HepG2 (cell line): ENCODE results near the gene CAPRIN1. TPM values are rescaled to one million over a fixed set of nuclear protein-coding genes. Genes with fewer than 3 reads are reported as not detected.

Experiments used
- ASH2L ChIP-seq: fragments of 300-600, 200-600 bp; sonication (generic); IDR thresholded peaks from 2 replicates; pipeline ENCODE4 v1.7.0; 2017; ENCODE audit warnings: low read depth, mild to moderate bottlenecking, moderate library complexity, mixed read lengths, low read length; ENCODE audit not compliant: insufficient read length
- CEBPB ChIP-seq: IDR thresholded peaks from 2 replicates; pipeline ENCODE4 v1.6.1; 2011; ENCODE audit warnings: low read depth, low read length, improper control_type of control experiment, borderline replicate concordance
- DMAP1 ChIP-seq: IDR thresholded peaks from 2 replicates; pipeline ENCODE4 v1.6.1; 2016
- ELF4 ChIP-seq: sonication (generic); formaldehyde crosslinking; IDR thresholded peaks from 2 replicates; pipeline ENCODE4 v1.5.0; 2020; ENCODE audit warnings: missing genetic modification reagents, mild to moderate bottlenecking, moderate library complexity, borderline replicate concordance
- GATAD2A ChIP-seq: IDR thresholded peaks from 2 replicates; pipeline ENCODE4 v1.6.1; 2016
- HOXA7 ChIP-seq: sonication (generic); formaldehyde crosslinking; IDR thresholded peaks from 2 replicates; pipeline ENCODE4 v1.8.1; 2022; ENCODE audit warnings: mild to moderate bottlenecking, missing genetic modification reagents, moderate library complexity
- ISX ChIP-seq: sonication (generic); formaldehyde crosslinking; conservative IDR thresholded peaks from 2 replicates; pipeline ENCODE4 v1.5.0; 2020; ENCODE audit warnings: missing genetic modification reagents
- RFX3 ChIP-seq: IDR thresholded peaks from 2 replicates; pipeline ENCODE4 v1.6.1; 2016; ENCODE audit warnings: missing biosample characterization, missing genetic modification reagents
- RXRB ChIP-seq: IDR thresholded peaks from 2 replicates; pipeline ENCODE4 v1.6.1; 2016; ENCODE audit warnings: borderline replicate concordance, missing genetic modification reagents, missing compliant biosample characterization
- SOX5 ChIP-seq: IDR thresholded peaks from 2 replicates; pipeline ENCODE4 v1.6.1; 2016; ENCODE audit warnings: borderline replicate concordance
- THAP11 ChIP-seq: IDR thresholded peaks from 2 replicates; pipeline ENCODE4 v1.6.1; 2016; ENCODE audit warnings: missing biosample characterization, missing genetic modification reagents
- ZNF101 ChIP-seq: sonication (generic); formaldehyde crosslinking; IDR thresholded peaks from 2 replicates; pipeline ENCODE4 v1.4.0; 2020; ENCODE audit warnings: mild to moderate bottlenecking, low read depth, missing genetic modification reagents, borderline replicate concordance
- polyA plus RNA-seq, 8 experiments: library from polyadenylated mRNA; depleted of rRNA in 3 of 8; stranded (reverse) in 7 of 8; unstranded in 1 of 8; fragments of >200 nt; fragmentation: Illumina TruSeq in 4 of 8; extraction: Trizol in 4 of 8; gene quantifications; 2 replicates each; pipeline versions ENCODE4 v1.2.1 to v1.2.3, GENCODE V29; 2011 to 2016; ENCODE audit warnings: low read depth in 4 of 8, missing spikeins in 1 of 8, mixed read lengths in 1 of 8; ENCODE audit not compliant: insufficient read depth in 1 of 8
- total RNA-seq, 5 experiments: library from RNA; depleted of rRNA; stranded (reverse); fragments of >200 nt; fragmentation: Illumina TruSeq; extraction: Trizol; gene quantifications; 2 replicates each; pipeline ENCODE4 v1.2.3, GENCODE V29; 2016; ENCODE audit warnings: low read depth in 1 of 5
- TF ChIP-seq, protein P1 (sequence below): sonication (generic); formaldehyde crosslinking; conservative IDR thresholded peaks from 2 replicates; pipeline ENCODE4 v1.4.0; 2020; ENCODE audit warnings: mild to moderate bottlenecking, missing genetic modification reagents, moderate library complexity
- TF ChIP-seq, protein P2 (sequence below): IDR thresholded peaks from 2 replicates; pipeline ENCODE4 v1.6.1; 2016
- TF ChIP-seq, protein P3 (sequence below): sonication (generic); formaldehyde crosslinking; IDR thresholded peaks from 2 replicates; pipeline ENCODE4 v1.4.0; 2020; ENCODE audit warnings: missing genetic modification reagents
- TF ChIP-seq, protein P4 (sequence below): sonication (generic); formaldehyde crosslinking; IDR thresholded peaks from 2 replicates; pipeline ENCODE4 v1.5.1; 2020; ENCODE audit warnings: mild to moderate bottlenecking, moderate library complexity, missing genetic modification reagents
- TF ChIP-seq, protein P5 (sequence below): IDR thresholded peaks from 2 replicates; pipeline ENCODE4 v1.6.1; 2016
- TF ChIP-seq, protein P6 (sequence below): sonication (generic); formaldehyde crosslinking; IDR thresholded peaks from 2 replicates; pipeline ENCODE4 v1.5.1; 2020; ENCODE audit warnings: missing genetic modification reagents, mild to moderate bottlenecking, borderline replicate concordance

Gene CAPRIN1
- total and polyA plus RNA-seq, 2 of the 13 experiments (the other 11 are each of a cell fraction or from before 2014, with no cell fraction given) = 114 to 162 TPM

DNA sequence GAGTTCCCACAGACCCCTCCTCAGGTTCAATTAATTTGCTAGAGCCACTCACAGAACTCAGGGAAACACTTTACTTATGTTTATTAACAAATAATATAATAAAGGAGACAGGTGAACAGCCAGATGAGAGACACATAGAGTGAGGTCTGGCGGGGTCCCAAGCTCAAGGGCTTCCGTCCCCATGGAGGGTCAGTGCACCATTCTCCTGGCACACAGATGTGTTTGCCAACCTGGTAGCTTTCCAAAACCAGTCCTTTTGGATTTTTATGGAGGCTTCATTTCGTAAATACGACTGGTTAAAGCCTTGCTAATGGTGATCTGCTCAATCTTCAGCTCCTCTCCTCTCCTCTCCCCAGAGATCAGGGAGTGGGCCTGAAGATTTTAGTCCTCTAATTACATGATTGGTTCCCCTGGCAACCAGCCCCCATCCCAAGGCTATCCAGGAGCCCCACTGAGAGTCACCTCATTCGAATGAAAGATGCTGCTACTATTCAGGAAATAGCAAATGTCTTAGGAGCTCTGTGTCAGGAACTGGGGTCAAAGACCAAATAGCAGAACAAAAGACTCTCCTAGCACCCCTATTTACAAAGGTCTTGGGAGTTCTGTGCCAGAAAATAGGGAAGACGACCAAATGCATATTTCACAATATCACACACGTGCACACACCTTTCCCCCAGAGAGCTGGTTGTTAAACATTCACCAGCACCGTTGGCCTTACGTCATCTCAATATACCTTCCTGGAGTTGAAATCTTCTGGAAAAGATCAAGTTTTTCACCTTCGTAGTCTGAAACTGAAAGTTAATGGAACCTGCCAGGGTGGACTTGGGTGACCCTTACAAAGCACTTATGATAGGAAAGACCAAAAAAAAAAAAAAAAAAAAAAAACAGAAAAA, 23.8 kb upstream of the CAPRIN1 start (continued):
- TF ChIP-seq RFX3 (0 out of 2 replicates have a peak, but pooled peaks have one; percentile 44), DMAP1 (CRISPR knock-in tag) (peak; percentile 73; the same call in 1 of the 2 replicates), GATAD2A (CRISPR knock-in tag) (peak; percentile 51), RXRB (CRISPR knock-in tag) (peak; percentile 83), HOXA7 (CRISPR knock-in tag) (no peak), ELF4 (CRISPR knock-in tag) (no peak), ZNF101 (CRISPR knock-in tag) (no peak), SOX5 (peak; percentile 71; the same call in 1 of the 2 replicates), CEBPB (peak; percentile 95), ASH2L (peak; percentile 68), ISX (CRISPR knock-in tag) (no peak), THAP11 (CRISPR knock-in tag) (0 out of 2 replicates have a peak, but pooled peaks have one; percentile 20)
- TF ChIP-seq, protein P1, sequence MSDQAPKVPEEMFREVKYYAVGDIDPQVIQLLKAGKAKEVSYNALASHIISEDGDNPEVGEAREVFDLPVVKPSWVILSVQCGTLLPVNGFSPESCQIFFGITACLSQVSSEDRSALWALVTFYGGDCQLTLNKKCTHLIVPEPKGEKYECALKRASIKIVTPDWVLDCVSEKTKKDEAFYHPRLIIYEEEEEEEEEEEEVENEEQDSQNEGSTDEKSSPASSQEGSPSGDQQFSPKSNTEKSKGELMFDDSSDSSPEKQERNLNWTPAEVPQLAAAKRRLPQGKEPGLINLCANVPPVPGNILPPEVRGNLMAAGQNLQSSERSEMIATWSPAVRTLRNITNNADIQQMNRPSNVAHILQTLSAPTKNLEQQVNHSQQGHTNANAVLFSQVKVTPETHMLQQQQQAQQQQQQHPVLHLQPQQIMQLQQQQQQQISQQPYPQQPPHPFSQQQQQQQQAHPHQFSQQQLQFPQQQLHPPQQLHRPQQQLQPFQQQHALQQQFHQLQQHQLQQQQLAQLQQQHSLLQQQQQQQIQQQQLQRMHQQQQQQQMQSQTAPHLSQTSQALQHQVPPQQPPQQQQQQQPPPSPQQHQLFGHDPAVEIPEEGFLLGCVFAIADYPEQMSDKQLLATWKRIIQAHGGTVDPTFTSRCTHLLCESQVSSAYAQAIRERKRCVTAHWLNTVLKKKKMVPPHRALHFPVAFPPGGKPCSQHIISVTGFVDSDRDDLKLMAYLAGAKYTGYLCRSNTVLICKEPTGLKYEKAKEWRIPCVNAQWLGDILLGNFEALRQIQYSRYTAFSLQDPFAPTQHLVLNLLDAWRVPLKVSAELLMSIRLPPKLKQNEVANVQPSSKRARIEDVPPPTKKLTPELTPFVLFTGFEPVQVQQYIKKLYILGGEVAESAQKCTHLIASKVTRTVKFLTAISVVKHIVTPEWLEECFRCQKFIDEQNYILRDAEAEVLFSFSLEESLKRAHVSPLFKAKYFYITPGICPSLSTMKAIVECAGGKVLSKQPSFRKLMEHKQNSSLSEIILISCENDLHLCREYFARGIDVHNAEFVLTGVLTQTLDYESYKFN (CRISPR knock-in tag) = peak; percentile 28; the same call in 1 of the 2 replicates
- TF ChIP-seq, protein P2, sequence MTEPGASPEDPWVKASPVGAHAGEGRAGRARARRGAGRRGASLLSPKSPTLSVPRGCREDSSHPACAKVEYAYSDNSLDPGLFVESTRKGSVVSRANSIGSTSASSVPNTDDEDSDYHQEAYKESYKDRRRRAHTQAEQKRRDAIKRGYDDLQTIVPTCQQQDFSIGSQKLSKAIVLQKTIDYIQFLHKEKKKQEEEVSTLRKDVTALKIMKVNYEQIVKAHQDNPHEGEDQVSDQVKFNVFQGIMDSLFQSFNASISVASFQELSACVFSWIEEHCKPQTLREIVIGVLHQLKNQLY (CRISPR knock-in tag) = 0 out of 2 replicates have a peak, but pooled peaks have one; percentile 32
- TF ChIP-seq, protein P3, sequence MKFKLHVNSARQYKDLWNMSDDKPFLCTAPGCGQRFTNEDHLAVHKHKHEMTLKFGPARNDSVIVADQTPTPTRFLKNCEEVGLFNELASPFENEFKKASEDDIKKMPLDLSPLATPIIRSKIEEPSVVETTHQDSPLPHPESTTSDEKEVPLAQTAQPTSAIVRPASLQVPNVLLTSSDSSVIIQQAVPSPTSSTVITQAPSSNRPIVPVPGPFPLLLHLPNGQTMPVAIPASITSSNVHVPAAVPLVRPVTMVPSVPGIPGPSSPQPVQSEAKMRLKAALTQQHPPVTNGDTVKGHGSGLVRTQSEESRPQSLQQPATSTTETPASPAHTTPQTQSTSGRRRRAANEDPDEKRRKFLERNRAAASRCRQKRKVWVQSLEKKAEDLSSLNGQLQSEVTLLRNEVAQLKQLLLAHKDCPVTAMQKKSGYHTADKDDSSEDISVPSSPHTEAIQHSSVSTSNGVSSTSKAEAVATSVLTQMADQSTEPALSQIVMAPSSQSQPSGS (CRISPR knock-in tag) = peak; percentile 92
- TF ChIP-seq, protein P4, sequence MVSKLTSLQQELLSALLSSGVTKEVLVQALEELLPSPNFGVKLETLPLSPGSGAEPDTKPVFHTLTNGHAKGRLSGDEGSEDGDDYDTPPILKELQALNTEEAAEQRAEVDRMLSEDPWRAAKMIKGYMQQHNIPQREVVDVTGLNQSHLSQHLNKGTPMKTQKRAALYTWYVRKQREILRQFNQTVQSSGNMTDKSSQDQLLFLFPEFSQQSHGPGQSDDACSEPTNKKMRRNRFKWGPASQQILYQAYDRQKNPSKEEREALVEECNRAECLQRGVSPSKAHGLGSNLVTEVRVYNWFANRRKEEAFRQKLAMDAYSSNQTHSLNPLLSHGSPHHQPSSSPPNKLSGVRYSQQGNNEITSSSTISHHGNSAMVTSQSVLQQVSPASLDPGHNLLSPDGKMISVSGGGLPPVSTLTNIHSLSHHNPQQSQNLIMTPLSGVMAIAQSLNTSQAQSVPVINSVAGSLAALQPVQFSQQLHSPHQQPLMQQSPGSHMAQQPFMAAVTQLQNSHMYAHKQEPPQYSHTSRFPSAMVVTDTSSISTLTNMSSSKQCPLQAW (CRISPR knock-in tag) = no peak
- TF ChIP-seq, protein P5, sequence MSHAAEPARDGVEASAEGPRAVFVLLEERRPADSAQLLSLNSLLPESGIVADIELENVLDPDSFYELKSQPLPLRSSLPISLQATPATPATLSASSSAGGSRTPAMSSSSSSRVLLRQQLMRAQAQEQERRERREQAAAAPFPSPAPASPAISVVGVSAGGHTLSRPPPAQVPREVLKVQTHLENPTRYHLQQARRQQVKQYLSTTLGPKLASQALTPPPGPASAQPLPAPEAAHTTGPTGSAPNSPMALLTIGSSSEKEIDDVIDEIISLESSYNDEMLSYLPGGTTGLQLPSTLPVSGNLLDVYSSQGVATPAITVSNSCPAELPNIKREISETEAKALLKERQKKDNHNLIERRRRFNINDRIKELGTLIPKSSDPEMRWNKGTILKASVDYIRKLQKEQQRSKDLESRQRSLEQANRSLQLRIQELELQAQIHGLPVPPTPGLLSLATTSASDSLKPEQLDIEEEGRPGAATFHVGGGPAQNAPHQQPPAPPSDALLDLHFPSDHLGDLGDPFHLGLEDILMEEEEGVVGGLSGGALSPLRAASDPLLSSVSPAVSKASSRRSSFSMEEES (CRISPR knock-in tag) = peak; percentile 65
- TF ChIP-seq, protein P6, sequence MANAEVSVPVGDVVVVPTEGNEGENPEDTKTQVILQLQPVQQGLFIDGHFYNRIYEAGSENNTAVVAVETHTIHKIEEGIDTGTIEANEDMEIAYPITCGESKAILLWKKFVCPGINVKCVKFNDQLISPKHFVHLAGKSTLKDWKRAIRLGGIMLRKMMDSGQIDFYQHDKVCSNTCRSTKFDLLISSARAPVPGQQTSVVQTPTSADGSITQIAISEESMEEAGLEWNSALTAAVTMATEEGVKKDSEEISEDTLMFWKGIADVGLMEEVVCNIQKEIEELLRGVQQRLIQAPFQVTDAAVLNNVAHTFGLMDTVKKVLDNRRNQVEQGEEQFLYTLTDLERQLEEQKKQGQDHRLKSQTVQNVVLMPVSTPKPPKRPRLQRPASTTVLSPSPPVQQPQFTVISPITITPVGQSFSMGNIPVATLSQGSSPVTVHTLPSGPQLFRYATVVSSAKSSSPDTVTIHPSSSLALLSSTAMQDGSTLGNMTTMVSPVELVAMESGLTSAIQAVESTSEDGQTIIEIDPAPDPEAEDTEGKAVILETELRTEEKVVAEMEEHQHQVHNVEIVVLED (CRISPR knock-in tag) = no peak
